Activated CD8-positive, alpha-beta memory T cell treated with anti-CD3 and anti-CD28 coated beads, Interleukin-2, amount 50 U/mL, for 24 hours (primary cell): Measurements from ENCODE around the gene ZNFX1.
"Not testable (repeated sequence)": the region's sequence is repeated elsewhere in the genome, so short reads cannot be mapped to it uniquely, and the experiment has no call there.

Source experiments
- DNase-seq: peaks from one replicate; pipeline ENCODE4 v3.0.0-alpha.2; 2020; ENCODE audit errors: extremely low read depth

Gene ZNFX1

GRCh38 chr20:49210101-49210756 lies 67.6 kb downstream of the ZNFX1 start:
- DNase-seq, result no peak

- no peak for DNase-seq
Observed at GRCh38 chr20:49207076-49207475, 70.8 kb downstream of the ZNFX1 start.

- no peak for DNase-seq
Observed at GRCh38 chr20:49203746-49204145, 74.1 kb downstream of the ZNFX1 start.

GRCh38 chr20:49203011-49203410 lies 74.8 kb downstream of the ZNFX1 start:
- DNase-seq, result no peak

- no peak for DNase-seq
Observed at GRCh38 chr20:49199729-49200293, 78.0 kb downstream of the ZNFX1 start.

- DNase-seq, result not testable (repeated sequence)
Observed at GRCh38 chr20:49192944-49193518, 84.8 kb downstream of the ZNFX1 start.
